GM23248 (cell line): ENCODE data around the gene GSTT2B. TPM values are rescaled to one million over a fixed set of nuclear protein-coding genes. Genes with fewer than 3 reads are reported as not detected.
"Not testable (repeated sequence)": the region's sequence is repeated elsewhere in the genome, so short reads cannot be mapped to it uniquely, and the experiment has no call there.

ENCODE experiments used
- DNase-seq: peaks from one replicate; pipeline ENCODE4 v3.0.0-alpha.2; 2015
- H2AFZ ChIP-seq: fragments of 200-600 bp; sonication (generic); 2 replicates; pipeline ENCODE4 v1.6.1; 2016; ENCODE audit warnings: antibody characterized with exemption
- H3F3A ChIP-seq: fragments of 200-600 bp; sonication (generic); 2 replicates; pipeline ENCODE4 v1.6.1; 2016; ENCODE audit warnings: mild to moderate bottlenecking, antibody characterized with exemption, mixed run types; ENCODE audit not compliant: insufficient read depth
- H3K27ac ChIP-seq: fragments of 200-600 bp; sonication (generic); 2 replicates; pipeline ENCODE4 v1.5.1; 2016; ENCODE audit warnings: mild to moderate bottlenecking
- H3K27me3 ChIP-seq: fragments of 200-600 bp; sonication (generic); replicated peaks from 2 replicates; pipeline ENCODE4 v1.6.1; 2016; ENCODE audit warnings: mild to moderate bottlenecking; ENCODE audit not compliant: insufficient read depth
- H3K36me3 ChIP-seq: fragments of 200-600 bp; sonication (generic); 2 replicates; pipeline ENCODE4 v1.6.1; 2016; ENCODE audit warnings: low read depth, mild to moderate bottlenecking
- H3K4me1 ChIP-seq: fragments of 200-600 bp; sonication (generic); 2 replicates; pipeline ENCODE4 v1.6.1; 2016; ENCODE audit warnings: mild to moderate bottlenecking; ENCODE audit not compliant: insufficient read depth
- H3K4me2 ChIP-seq: fragments of 200-600 bp; sonication (generic); one replicate; pipeline ENCODE4 v1.6.1; 2016; ENCODE audit warnings: mild to moderate bottlenecking; ENCODE audit not compliant: unreplicated experiment
- H3K4me3 ChIP-seq: fragments of 200-600 bp; sonication (generic); 2 replicates; pipeline ENCODE4 v1.5.1; 2016; ENCODE audit warnings: mild to moderate bottlenecking
- H3K79me2 ChIP-seq: fragments of 200-600 bp; sonication (generic); 2 replicates; pipeline ENCODE4 v1.6.1; 2016; ENCODE audit warnings: mild to moderate bottlenecking; ENCODE audit not compliant: insufficient read depth
- H3K9ac ChIP-seq: fragments of 200-600 bp; sonication (generic); 2 replicates; pipeline ENCODE4 v1.6.1; 2016; ENCODE audit warnings: mild to moderate bottlenecking
- H3K9me2 ChIP-seq: fragments of 200-600 bp; sonication (generic); 2 replicates; pipeline ENCODE4 v1.6.1; 2016; ENCODE audit warnings: mixed run types, mild to moderate bottlenecking, moderate library complexity; ENCODE audit not compliant: insufficient read depth
- H3K9me3 ChIP-seq: fragments of 200-600 bp; sonication (generic); one replicate; pipeline ENCODE4 v1.6.1; 2017; ENCODE audit warnings: low read depth
- H4K20me1 ChIP-seq: fragments of 200-600 bp; sonication (generic); 2 replicates; pipeline ENCODE4 v1.6.0; 2016; ENCODE audit not compliant: insufficient read depth
- EZH2 ChIP-seq: fragments of 200-600 bp; sonication (generic); IDR thresholded peaks from 2 replicates; pipeline ENCODE4 v1.6.1; 2018; ENCODE audit warnings: antibody characterized with exemption, mild to moderate bottlenecking; ENCODE audit not compliant: insufficient read depth, poor library complexity, severe bottlenecking
- EZH2phosphoT487 ChIP-seq: fragments of 200-600 bp; sonication (generic); IDR thresholded peaks from 2 replicates; pipeline ENCODE4 v1.6.1; 2018; ENCODE audit warnings: antibody characterized with exemption, moderate library complexity, mild to moderate bottlenecking, low read depth; ENCODE audit not compliant: insufficient read depth
- WGBS, 2 experiments: methylation state at CpG; one replicate each; pipeline ENCODE4 v1.1.6; 2015 to 2017; ENCODE audit warnings: low lambda C conversion rate in 2 of 2, low coverage in 1 of 2; ENCODE audit errors: missing lambda C conversion rate in 2 of 2; 5-methylcytosine and 5-hydroxymethylcytosine counted together
- in situ Hi-C: fragments of 300-500 bp; cut with MboI; formaldehyde crosslinking; loops from 2 replicates; pipeline ENCODE4 v1.15.0; 2020
- polyA plus RNA-seq: library from polyadenylated mRNA; unstranded; fragments of >200 nt; fragmentation: Nextera tagmentation; extraction: Ambion mirVana; gene quantifications from 2 replicates; pipeline ENCODE4 v1.2.1, GENCODE V29; 2016
- total RNA-seq: library from RNA; depleted of rRNA; stranded (reverse); fragments of >200 nt; shearing (Covaris generic); gene quantifications from 2 replicates; pipeline ENCODE4 v1.2.3, GENCODE V29; 2014

GSTT2B gene
- total and polyA plus RNA-seq, 2 experiments from 2014 or later = 5.3 to 13.7 TPM

DNA sequence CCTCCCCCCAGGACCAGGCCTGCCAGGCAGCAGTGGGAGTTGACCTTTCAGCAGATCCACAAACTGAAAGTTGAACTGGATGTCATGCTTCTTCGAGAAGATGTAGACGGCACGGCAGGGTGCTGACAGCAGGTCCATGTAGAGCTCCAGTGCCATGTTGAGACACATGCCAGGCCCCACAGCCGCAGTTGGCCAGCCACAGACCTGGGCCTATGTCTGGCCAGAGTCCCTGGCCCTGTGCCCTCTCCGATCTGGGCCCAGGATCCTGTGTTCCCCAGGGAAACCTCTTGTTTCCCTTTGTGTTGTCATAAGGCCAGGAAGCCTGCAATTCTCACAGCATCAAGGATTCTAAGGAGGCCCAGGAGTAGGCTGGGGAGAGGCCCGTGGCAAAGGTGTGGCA is 44.2 kb upstream of the GSTT2B start, which contains the start of gene GSTT4:
TSS of gene GSTT4 (minus strand) at position 253 of the 400 bp plus-strand sequence. CDS start at position 156, 97 bp downstream.
- no peaks in the 10 kb centered on the region for H3K27me3 ChIP-seq
- no peak within 1 kb of the TSS for H3K9ac ChIP-seq
- no peaks in the 10 kb centered on the region for H3K9me2 ChIP-seq
- no peaks in the 10 kb centered on the region for H3K9me3 ChIP-seq
- 65 to 69% methylated on average over 6 of the region's 6 CpGs for WGBS, 2 experiments
- H2AFZ ChIP-seq = no peak within 1 kb of the TSS
- H3K36me3 ChIP-seq = no peaks in the 10 kb centered on the region
- H4K20me1 ChIP-seq = no peaks in the 10 kb centered on the region
- TF ChIP-seq EZH2 (no peak), EZH2phosphoT487 (no peak)
- H3K79me2 ChIP-seq = no peaks in the 10 kb centered on the region
- no peak within 1 kb of the TSS for H3K4me2 ChIP-seq
- H3K4me1 ChIP-seq = no peaks in the 10 kb centered on the region
- no peak within 1 kb of the TSS for H3K27ac ChIP-seq
- no peak within 1 kb of the TSS for H3K4me3 ChIP-seq
- H3F3A ChIP-seq = no peaks in the 10 kb centered on the region
- in situ Hi-C loops = no loop called here
- no peak for DNase-seq

- no peak overlapping the region for H3K4me3 ChIP-seq
- no peak for TF ChIP-seq EZH2
- TF ChIP-seq EZH2phosphoT487 = no peak
- H3K9ac ChIP-seq = no peak overlapping the region
- no peaks in the 10 kb centered on the region for H3K36me3 ChIP-seq
- WGBS, 2 experiments = 77 to 80% methylated on average over 9 of the region's 9 CpGs
- no peaks in the 10 kb centered on the region for H3K79me2 ChIP-seq
- no peaks in the 10 kb centered on the region for H3K27me3 ChIP-seq
- H3K9me3 ChIP-seq = no peaks in the 10 kb centered on the region
- no peaks in the 10 kb centered on the region for H4K20me1 ChIP-seq
- no peaks in the 10 kb centered on the region for H3F3A ChIP-seq
- in situ Hi-C loops = no loop called here
- H3K27ac ChIP-seq = no peak overlapping the region
- no peaks in the 10 kb centered on the region for H3K9me2 ChIP-seq
- no peak for DNase-seq
- H2AFZ ChIP-seq = no peak overlapping the region
- H3K4me2 ChIP-seq = no peak overlapping the region
- no peaks in the 10 kb centered on the region for H3K4me1 ChIP-seq
Observed at GRCh38 chr22:24003887-24004286, 42.9 kb upstream of the GSTT2B start.

GRCh38 chr22:24002851-24003250 is 41.9 kb upstream of the GSTT2B start:
- no peaks in the 10 kb centered on the region for H3F3A ChIP-seq
- no peak overlapping the region for H3K9ac ChIP-seq
- H3K4me2 ChIP-seq = no peak overlapping the region
- DNase-seq = no peak
- no peaks in the 10 kb centered on the region for H3K27me3 ChIP-seq
- H3K9me3 ChIP-seq = no peaks in the 10 kb centered on the region
- WGBS, 2 experiments = 55 to 60% methylated on average over 5 of the region's 5 CpGs
- no peaks in the 10 kb centered on the region for H3K4me1 ChIP-seq
- in situ Hi-C loops = no loop called here
- H4K20me1 ChIP-seq = no peaks in the 10 kb centered on the region
- H3K4me3 ChIP-seq = no peak overlapping the region
- H3K79me2 ChIP-seq = no peaks in the 10 kb centered on the region
- TF ChIP-seq EZH2 = no peak
- TF ChIP-seq EZH2phosphoT487 = no peak
- H3K9me2 ChIP-seq = no peaks in the 10 kb centered on the region
- H3K36me3 ChIP-seq = no peaks in the 10 kb centered on the region
- H2AFZ ChIP-seq = no peak overlapping the region
- no peak overlapping the region for H3K27ac ChIP-seq

DNA sequence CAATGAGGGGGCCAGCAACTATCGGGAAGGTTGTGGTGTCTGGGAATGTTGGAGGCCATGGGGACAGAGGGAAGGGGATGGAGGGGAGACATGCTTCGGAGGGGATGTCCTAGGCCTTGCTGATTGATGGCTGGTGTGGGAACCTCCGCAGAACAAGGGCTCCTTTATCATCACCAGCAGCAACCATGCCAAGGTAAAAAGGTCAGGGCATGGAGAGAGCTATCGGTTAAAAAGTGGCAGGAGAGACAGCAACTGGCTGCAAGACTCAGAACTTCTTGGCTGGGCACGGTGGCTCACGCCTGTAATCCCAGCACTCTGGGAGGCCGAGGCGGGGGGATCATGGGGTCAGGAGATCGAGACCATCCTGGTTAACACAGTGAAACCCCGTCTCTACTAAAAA is 41.3 kb upstream of the GSTT2B start:
- no peaks in the 10 kb centered on the region for H4K20me1 ChIP-seq
- no peak for TF ChIP-seq EZH2phosphoT487
- TF ChIP-seq EZH2 = no peak
- H3K27me3 ChIP-seq = no peaks in the 10 kb centered on the region
- in situ Hi-C loops = no loop called here
- H3K9me2 ChIP-seq = no peaks in the 10 kb centered on the region
- 83 to 84% methylated on average over 8 to 10 of the region's 10 CpGs for WGBS, 2 experiments
- no peak overlapping the region for H3K4me2 ChIP-seq
- H3K9me3 ChIP-seq = no peaks in the 10 kb centered on the region
- H3K4me3 ChIP-seq = no peak overlapping the region
- no peaks in the 10 kb centered on the region for H3K4me1 ChIP-seq
- no peak for DNase-seq
- H3K36me3 ChIP-seq = no peaks in the 10 kb centered on the region
- H3F3A ChIP-seq = no peaks in the 10 kb centered on the region
- no peak overlapping the region for H2AFZ ChIP-seq
- no peak overlapping the region for H3K9ac ChIP-seq
- H3K79me2 ChIP-seq = no peaks in the 10 kb centered on the region
- no peak overlapping the region for H3K27ac ChIP-seq

DNA sequence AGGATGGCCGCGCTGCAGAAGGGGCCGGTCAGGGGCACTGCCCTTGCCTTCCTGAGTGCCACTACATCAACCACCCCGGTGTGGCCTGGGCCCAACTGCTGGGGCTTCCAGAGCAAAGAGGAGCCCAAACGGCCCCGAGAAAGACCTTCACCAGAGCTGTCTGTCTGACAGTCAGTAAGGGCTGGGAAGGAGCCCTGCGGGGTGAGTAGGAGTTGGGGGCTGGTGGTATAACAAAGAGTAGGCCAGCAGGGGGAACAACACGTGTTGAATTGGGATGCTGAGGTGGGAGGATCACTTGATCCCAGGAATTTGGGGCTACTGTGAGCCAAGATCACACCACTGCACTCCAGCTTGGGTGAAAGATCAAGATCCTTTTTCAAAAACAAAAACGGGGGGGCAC is 40.3 kb upstream of the GSTT2B start:
- H3K4me1 ChIP-seq = no peaks in the 10 kb centered on the region
- H3K27ac ChIP-seq = no peak overlapping the region
- H3K4me3 ChIP-seq = no peak overlapping the region
- no peak for TF ChIP-seq EZH2phosphoT487
- no peak for TF ChIP-seq EZH2
- 81 to 84% methylated on average over 9 of the region's 9 CpGs for WGBS, 2 experiments
- DNase-seq = no peak
- no peak overlapping the region for H3K9ac ChIP-seq
- H4K20me1 ChIP-seq = no peaks in the 10 kb centered on the region
- H3K36me3 ChIP-seq = no peaks in the 10 kb centered on the region
- no peaks in the 10 kb centered on the region for H3K79me2 ChIP-seq
- no peaks in the 10 kb centered on the region for H3K9me3 ChIP-seq
- H3K4me2 ChIP-seq = no peak overlapping the region
- in situ Hi-C loops = no loop called here
- H3K27me3 ChIP-seq = no peaks in the 10 kb centered on the region
- no peaks in the 10 kb centered on the region for H3K9me2 ChIP-seq
- no peaks in the 10 kb centered on the region for H3F3A ChIP-seq
- H2AFZ ChIP-seq = no peak overlapping the region

- H4K20me1 ChIP-seq, H2AFZ ChIP-seq, in situ Hi-C loops, H3K9me3 ChIP-seq, H3K27me3 ChIP-seq, H3K9me2 ChIP-seq, DNase-seq, H3K79me2 ChIP-seq, H3K27ac ChIP-seq, H3K4me1 ChIP-seq, H3K36me3 ChIP-seq, H3K9ac ChIP-seq, H3F3A ChIP-seq, H3K4me2 ChIP-seq, H3K4me3 ChIP-seq: not testable (repeated sequence)
- 64 to 69% methylated on average over 7 of the region's 7 CpGs for WGBS, 2 experiments
Observed at GRCh38 chr22:23999779-24000178, 38.8 kb upstream of the GSTT2B start.
